ENCODE results near the gene TMOD3. TPM values are rescaled to one million over a fixed set of nuclear protein-coding genes. Genes with fewer than 3 reads are reported as not detected.

Gene TMOD3
- total and polyA plus RNA-seq, 2 donors (not counting 1 experiment from before 2014, with no cell fraction given), result 33.7 to 35.3 TPM

- Histone ChIP-seq H3K4me3 (replicated peaks in 1 of 4; ENCODE audit: control extremely low read depth in 1 of 4, insufficient read depth in 1 of 4, low read depth in 3 of 4, low read length in 4 of 4) (no peak overlapping the region), H3K79me2 (ENCODE audit: control insufficient read depth, insufficient read depth, low read length) (peaks cover 65% of the 10 kb centered on the region), H3K27me3 (ENCODE audit: control insufficient read depth, insufficient read depth, low read length) (no peaks in the 10 kb centered on the region), H3K9me3 (ENCODE audit: control insufficient read depth, insufficient read depth, low read depth, low read length) (no peaks in the 10 kb centered on the region), H2AFZ (ENCODE audit: low read length) (no peak overlapping the region), H3K9ac (ENCODE audit: insufficient read depth, low read length) (no peak overlapping the region), H3K4me2 (ENCODE audit: extremely low read depth, insufficient read depth, low read length) (no peak overlapping the region), H3K36me3 (ENCODE audit: control insufficient read depth, insufficient read depth, low read length) (no peaks in the 10 kb centered on the region), H3K4me1 (ENCODE audit: control insufficient read depth, extremely low read depth, insufficient read depth, low read length) (peaks cover 7% of the 10 kb centered on the region), H3K27ac (ENCODE audit: insufficient read depth, low read length) (peak overlapping the region; percentile 27), H4K20me1 (ENCODE audit: control insufficient read depth, extremely low read depth, insufficient read depth, low read length) (no peaks in the 10 kb centered on the region)
- TF ChIP-seq, protein P1, sequence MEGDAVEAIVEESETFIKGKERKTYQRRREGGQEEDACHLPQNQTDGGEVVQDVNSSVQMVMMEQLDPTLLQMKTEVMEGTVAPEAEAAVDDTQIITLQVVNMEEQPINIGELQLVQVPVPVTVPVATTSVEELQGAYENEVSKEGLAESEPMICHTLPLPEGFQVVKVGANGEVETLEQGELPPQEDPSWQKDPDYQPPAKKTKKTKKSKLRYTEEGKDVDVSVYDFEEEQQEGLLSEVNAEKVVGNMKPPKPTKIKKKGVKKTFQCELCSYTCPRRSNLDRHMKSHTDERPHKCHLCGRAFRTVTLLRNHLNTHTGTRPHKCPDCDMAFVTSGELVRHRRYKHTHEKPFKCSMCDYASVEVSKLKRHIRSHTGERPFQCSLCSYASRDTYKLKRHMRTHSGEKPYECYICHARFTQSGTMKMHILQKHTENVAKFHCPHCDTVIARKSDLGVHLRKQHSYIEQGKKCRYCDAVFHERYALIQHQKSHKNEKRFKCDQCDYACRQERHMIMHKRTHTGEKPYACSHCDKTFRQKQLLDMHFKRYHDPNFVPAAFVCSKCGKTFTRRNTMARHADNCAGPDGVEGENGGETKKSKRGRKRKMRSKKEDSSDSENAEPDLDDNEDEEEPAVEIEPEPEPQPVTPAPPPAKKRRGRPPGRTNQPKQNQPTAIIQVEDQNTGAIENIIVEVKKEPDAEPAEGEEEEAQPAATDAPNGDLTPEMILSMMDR (conservative IDR thresholded peaks at IDR 0.05 in 1 of 2, IDR thresholded peaks at IDR 0.05 in 1 of 2; ENCODE audit: low read depth in 1 of 2, low read length in 2 of 2), result no peak
- TF ChIP-seq EZH2 (IDR thresholded peaks at IDR 0.05; ENCODE audit: low read length, missing control alignments), result no peak
- DNase-seq (ENCODE audit: low read depth in 2 of 2), result peak in 1 of 2 donors; percentile 53
These were observed 27.4 kb downstream of the TMOD3 start for GRCh38 chr15:51856714-51857380.

DNA sequence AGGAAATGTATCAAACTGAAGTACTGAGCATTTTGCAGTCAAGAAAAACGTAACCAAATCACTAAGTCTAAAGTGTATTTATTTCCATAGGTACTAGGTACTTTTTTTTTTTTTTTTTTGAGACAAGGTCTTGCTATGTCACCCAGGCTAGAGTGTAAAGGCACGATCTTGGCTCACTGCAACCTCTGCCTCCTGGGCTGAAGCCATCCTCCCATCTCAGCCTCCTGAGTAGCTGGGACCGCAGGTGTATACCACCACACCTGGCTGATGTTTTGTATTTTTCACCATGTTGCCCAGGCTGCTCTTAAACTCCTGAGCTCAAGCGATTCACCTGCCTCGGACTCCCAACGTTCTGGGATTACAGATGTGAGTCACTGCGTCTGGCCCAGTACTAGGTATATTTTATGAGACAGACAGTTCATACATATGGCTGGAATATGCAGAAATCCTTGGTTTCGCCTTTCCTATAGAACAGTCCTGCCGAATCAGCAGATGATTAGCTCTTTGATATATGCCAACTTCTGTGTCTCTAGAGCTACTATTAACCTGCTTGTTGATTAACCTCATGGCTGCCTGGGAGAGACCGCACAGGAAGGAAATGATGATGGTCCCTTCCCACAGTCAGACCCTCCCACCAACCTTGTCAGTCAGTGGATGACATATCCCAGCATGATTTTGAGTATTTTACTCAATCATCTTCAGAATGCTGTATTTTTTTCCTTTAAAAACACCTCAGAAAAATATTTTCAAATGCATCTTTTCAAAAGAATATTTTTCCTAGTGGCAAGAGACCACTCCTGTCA, 32.3 kb downstream of the TMOD3 start:
- Histone ChIP-seq H4K20me1 (ENCODE audit: control insufficient read depth, extremely low read depth, insufficient read depth, low read length) (no peaks in the 10 kb centered on the region), H3K9ac (ENCODE audit: insufficient read depth, low read length) (no peak overlapping the region), H3K27ac (ENCODE audit: insufficient read depth, low read length) (no peak overlapping the region), H3K9me3 (ENCODE audit: control insufficient read depth, insufficient read depth, low read depth, low read length) (no peaks in the 10 kb centered on the region), H2AFZ (ENCODE audit: low read length) (no peak overlapping the region), H3K4me3 (replicated peaks in 1 of 4; ENCODE audit: control extremely low read depth in 1 of 4, insufficient read depth in 1 of 4, low read depth in 3 of 4, low read length in 4 of 4) (no peak overlapping the region), H3K36me3 (ENCODE audit: control insufficient read depth, insufficient read depth, low read length) (peaks cover 1% of the 10 kb centered on the region), H3K4me2 (ENCODE audit: extremely low read depth, insufficient read depth, low read length) (no peak overlapping the region), H3K79me2 (ENCODE audit: control insufficient read depth, insufficient read depth, low read length) (peaks cover 40% of the 10 kb centered on the region), H3K4me1 (ENCODE audit: control insufficient read depth, extremely low read depth, insufficient read depth, low read length) (no peaks in the 10 kb centered on the region), H3K27me3 (ENCODE audit: control insufficient read depth, insufficient read depth, low read length) (no peaks in the 10 kb centered on the region)
- no peak for DNase-seq (ENCODE audit: low read depth in 2 of 2)
- TF ChIP-seq EZH2 (IDR thresholded peaks at IDR 0.05; ENCODE audit: low read length, missing control alignments), result no peak
- TF ChIP-seq, protein P1 (conservative IDR thresholded peaks at IDR 0.05 in 1 of 2, IDR thresholded peaks at IDR 0.05 in 1 of 2; ENCODE audit: low read depth in 1 of 2, low read length in 2 of 2), result no peak

GRCh38 chr15:51863131-51863530, 33.7 kb downstream of the TMOD3 start:
- Histone ChIP-seq H3K79me2 (ENCODE audit: control insufficient read depth, insufficient read depth, low read length) (peaks cover 35% of the 10 kb centered on the region), H3K27me3 (ENCODE audit: control insufficient read depth, insufficient read depth, low read length) (no peaks in the 10 kb centered on the region), H3K36me3 (ENCODE audit: control insufficient read depth, insufficient read depth, low read length) (peaks cover 1% of the 10 kb centered on the region), H4K20me1 (ENCODE audit: control insufficient read depth, extremely low read depth, insufficient read depth, low read length) (no peaks in the 10 kb centered on the region), H3K4me3 (replicated peaks in 1 of 4; ENCODE audit: control extremely low read depth in 1 of 4, insufficient read depth in 1 of 4, low read depth in 3 of 4, low read length in 4 of 4) (no peak overlapping the region), H3K9ac (ENCODE audit: insufficient read depth, low read length) (no peak overlapping the region), H3K9me3 (ENCODE audit: control insufficient read depth, insufficient read depth, low read depth, low read length) (no peaks in the 10 kb centered on the region), H2AFZ (ENCODE audit: low read length) (no peak overlapping the region), H3K27ac (ENCODE audit: insufficient read depth, low read length) (no peak overlapping the region), H3K4me1 (ENCODE audit: control insufficient read depth, extremely low read depth, insufficient read depth, low read length) (no peaks in the 10 kb centered on the region), H3K4me2 (ENCODE audit: extremely low read depth, insufficient read depth, low read length) (no peak overlapping the region)
- TF ChIP-seq, protein P1 (conservative IDR thresholded peaks at IDR 0.05 in 1 of 2, IDR thresholded peaks at IDR 0.05 in 1 of 2; ENCODE audit: low read depth in 1 of 2, low read length in 2 of 2), result no peak
- TF ChIP-seq EZH2 (IDR thresholded peaks at IDR 0.05; ENCODE audit: low read length, missing control alignments), result no peak
- no peak for DNase-seq (ENCODE audit: low read depth in 2 of 2)
